Peyer's patch (tissue), 4 donors: ENCODE results near the gene CACNA1H. TPM values are rescaled to one million over a fixed set of nuclear protein-coding genes. Genes with fewer than 3 reads are reported as not detected.

Source experiments
- DNase-seq, 3 donors: peaks; one replicate each; pipeline ENCODE4 v3.0.0-alpha.2; 2017 to 2019
- H3K27ac ChIP-seq, 4 donors: fragments of 200-600 bp; sonication (generic); one replicate each; pipeline ENCODE4 v1.5.1; 2016 to 2019
- H3K27me3 ChIP-seq, 2 donors: fragments of 200-600 bp; sonication (generic); one replicate each; pipeline ENCODE4 v1.5.1; 2019
- H3K36me3 ChIP-seq, 3 donors: fragments of 200-600 bp; sonication (generic); one replicate each; pipeline ENCODE4 v1.5.1; 2016 to 2019
- H3K4me1 ChIP-seq, 4 donors: fragments of 200-600 bp; sonication (generic); one replicate each; pipeline ENCODE4 v1.5.1; 2016 to 2019
- H3K4me3 ChIP-seq, 4 donors: fragments of 200-600 bp; sonication (generic); 1 replicate in 3 of 4; 2 replicates in 1 of 4; pipeline ENCODE4 v1.5.1; 2016 to 2019; ENCODE audit warnings: mild to moderate bottlenecking in 1 of 4
- H3K9me3 ChIP-seq, 4 donors: fragments of 200-600 bp; sonication (generic); one replicate each; pipeline ENCODE4 v1.5.1; 2016 to 2019; ENCODE audit warnings: mild to moderate bottlenecking in 1 of 4
- CTCF ChIP-seq, 6 experiments: fragments of 450-650 bp in 4 of 6; fragments of 200-600 bp in 2 of 6; sonication (generic) in 1 of 6; IDR thresholded peaks; one replicate each; pipeline ENCODE4 v1.5.1; 2017 to 2019; ENCODE audit warnings: antibody characterized with exemption in 6 of 6, mild to moderate bottlenecking in 3 of 6, moderate library complexity in 1 of 6
- POLR2A ChIP-seq, 2 donors: fragments of 450-650 bp; IDR thresholded peaks; one replicate each; pipeline ENCODE4 v1.5.1; 2017; ENCODE audit warnings: antibody characterized with exemption in 2 of 2, mild to moderate bottlenecking in 2 of 2, moderate library complexity in 2 of 2
- total RNA-seq, 4 donors: library from RNA; depleted of rRNA; stranded (reverse); fragments of >200 nt; gene quantifications; one replicate each; pipeline ENCODE4 v1.1.0, GENCODE V29; 2016

CACNA1H gene
- total RNA-seq, 4 donors from 2014 or later: 4.0 to 28.9 (median 9.7) TPM

GRCh38 chr16:1257561-1258224 is 104.8 kb downstream of the CACNA1H start:
- Histone ChIP-seq H3K4me1 (peaks cover 0 to 6% (median 0%) of the 10 kb centered on the region in 4 donors), H3K27me3 (peaks cover 0 to 18% of the 10 kb centered on the region in 2 donors), H3K27ac (no peak overlapping the region), H3K4me3 (no peak overlapping the region), H3K9me3 (no peaks in the 10 kb centered on the region), H3K36me3 (no peaks in the 10 kb centered on the region)
- TF ChIP-seq CTCF (IDR thresholded peaks at IDR 0.05) (no peak), POLR2A (IDR thresholded peaks at IDR 0.05) (no peak)
- DNase-seq: no peak

DNA sequence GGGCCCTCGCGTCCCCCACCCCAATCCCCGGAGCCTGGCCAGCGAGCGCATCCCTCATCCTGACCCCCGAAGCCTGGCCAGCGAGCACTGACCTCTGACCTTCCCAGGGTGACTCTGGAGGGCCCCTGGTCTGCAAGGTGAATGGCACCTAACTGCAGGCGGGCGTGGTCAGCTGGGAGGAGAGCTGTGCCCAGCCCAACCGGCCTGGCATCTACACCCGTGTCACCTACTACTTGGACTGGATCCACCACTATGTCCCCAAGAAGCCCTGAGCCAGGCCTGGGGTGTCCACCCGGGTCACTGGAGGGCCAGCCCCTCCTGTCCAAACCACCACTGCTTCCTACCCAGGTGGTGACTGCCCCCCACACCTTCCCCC is 105.3 kb downstream of the CACNA1H start:
- Histone ChIP-seq H3K4me1 (peaks cover 0 to 6% (median 0%) of the 10 kb centered on the region in 4 donors), H3K27ac (no peak overlapping the region), H3K4me3 (no peak overlapping the region), H3K36me3 (no peaks in the 10 kb centered on the region), H3K27me3 (peaks cover 0 to 18% of the 10 kb centered on the region in 2 donors), H3K9me3 (no peaks in the 10 kb centered on the region)
- no peak for DNase-seq
- TF ChIP-seq POLR2A (IDR thresholded peaks at IDR 0.05) (no peak), CTCF (IDR thresholded peaks at IDR 0.05) (no peak)

GRCh38 chr16:1258906-1259759 is 106.2 kb downstream of the CACNA1H start:
- TF ChIP-seq CTCF (IDR thresholded peaks at IDR 0.05) (no peak), POLR2A (IDR thresholded peaks at IDR 0.05) (no peak)
- no peak for DNase-seq
- no peaks in the 10 kb centered on the region for H3K9me3 ChIP-seq
- peaks cover 0 to 18% of the 10 kb centered on the region in 2 donors for H3K27me3 ChIP-seq
- no peak overlapping the region for H3K27ac ChIP-seq
- H3K4me3 ChIP-seq: peak overlapping the region in 1 of 4 donors; percentile 5
- no peaks in the 10 kb centered on the region for H3K36me3 ChIP-seq
- H3K4me1 ChIP-seq: peaks cover 0 to 6% (median 0%) of the 10 kb centered on the region in 4 donors

GRCh38 chr16:1259760-1260068 is 106.8 kb downstream of the CACNA1H start:
- Histone ChIP-seq H3K4me1 (peaks cover 0 to 6% (median 0%) of the 10 kb centered on the region in 4 donors), H3K27me3 (peaks cover 0 to 18% of the 10 kb centered on the region in 2 donors), H3K9me3 (no peaks in the 10 kb centered on the region), H3K27ac (no peak overlapping the region), H3K4me3 (no peak overlapping the region), H3K36me3 (no peaks in the 10 kb centered on the region)
- no peak for DNase-seq
- TF ChIP-seq CTCF (IDR thresholded peaks at IDR 0.05) (no peak), POLR2A (IDR thresholded peaks at IDR 0.05) (no peak)

DNA sequence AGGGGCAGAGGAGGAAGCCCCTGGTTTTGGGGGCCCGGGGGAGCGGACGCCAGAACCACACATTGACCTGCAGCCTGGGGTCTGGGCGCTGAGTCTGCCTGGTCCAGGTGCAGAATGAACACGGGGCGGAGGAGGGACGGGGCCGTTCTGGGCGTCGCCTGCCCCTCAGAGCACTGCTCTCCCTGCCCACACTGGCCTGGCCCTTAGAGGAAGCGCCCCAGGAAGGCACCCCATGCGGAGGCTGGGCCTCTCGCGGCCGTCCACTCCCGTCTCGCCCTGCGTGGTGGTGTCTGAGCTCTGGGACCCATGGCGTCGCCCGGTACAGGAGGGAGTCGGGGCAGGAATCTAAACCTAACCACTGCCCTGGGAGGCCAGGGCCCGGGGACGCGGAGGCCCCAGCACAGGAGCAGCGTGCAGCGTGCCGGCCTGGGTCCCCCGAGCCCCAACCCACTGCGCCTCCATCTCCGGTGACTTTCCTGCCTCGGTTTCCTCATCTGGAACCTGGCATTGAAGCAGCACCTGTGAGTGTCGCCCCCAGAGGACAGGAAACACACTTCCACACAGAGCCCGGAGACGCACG is 107.3 kb downstream of the CACNA1H start:
- peaks cover 0 to 18% of the 10 kb centered on the region in 2 donors for H3K27me3 ChIP-seq
- DNase-seq: no peak
- H3K36me3 ChIP-seq: no peaks in the 10 kb centered on the region
- H3K4me1 ChIP-seq: peaks cover 0 to 6% (median 0%) of the 10 kb centered on the region in 4 donors
- no peak overlapping the region for H3K4me3 ChIP-seq
- no peak overlapping the region for H3K27ac ChIP-seq
- H3K9me3 ChIP-seq: no peaks in the 10 kb centered on the region
- TF ChIP-seq CTCF (IDR thresholded peaks at IDR 0.05): no peak
- no peak for TF ChIP-seq POLR2A (IDR thresholded peaks at IDR 0.05)
